ENCODE data around the gene UBL3.

The UBL3 gene

DNA sequence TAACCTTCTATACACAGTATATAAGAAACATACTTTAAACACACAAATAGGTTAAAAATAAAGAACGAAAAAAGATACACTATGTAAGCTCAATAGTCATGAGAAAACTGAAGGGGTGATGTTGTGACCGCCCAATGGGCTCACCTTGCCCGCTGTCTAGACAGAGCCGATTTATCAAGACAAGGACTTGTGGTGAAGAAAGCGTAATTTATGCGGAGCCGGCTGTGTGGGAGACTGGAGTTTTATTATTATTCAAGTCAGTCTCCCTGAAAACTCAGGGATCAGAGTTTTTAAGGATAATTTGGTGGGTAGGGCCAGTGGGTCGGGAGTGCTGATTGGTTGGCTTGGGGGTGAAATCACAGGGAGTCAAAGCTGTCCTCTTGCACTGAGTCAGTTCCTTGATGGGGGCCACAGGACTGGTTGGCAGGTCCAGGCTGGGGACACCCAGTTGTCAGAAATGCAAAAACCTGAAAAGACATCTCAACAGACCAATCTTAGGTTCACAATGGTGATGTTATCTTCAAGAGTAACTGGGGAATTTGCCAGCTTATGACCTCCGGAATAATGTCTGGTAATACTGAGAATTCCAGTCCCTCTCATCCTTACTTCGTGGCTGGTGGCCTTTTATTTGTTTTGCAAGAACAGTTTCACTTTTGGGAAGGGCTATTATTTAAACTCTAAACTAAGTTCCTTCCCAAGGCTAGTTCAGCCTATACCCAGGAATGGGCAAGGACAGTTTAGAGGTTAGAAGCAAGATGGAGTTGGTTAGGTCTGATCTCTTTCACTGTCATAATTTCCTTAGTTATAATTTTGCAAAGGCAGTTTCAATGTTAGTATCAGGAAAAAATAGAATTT, 96.6 kb downstream of the UBL3 start:
- no peak for DNase-seq

- DNase-seq, result no peak
Observed at GRCh38 chr13:29752175-29752574, 98.2 kb downstream of the UBL3 start.

- DNase-seq, result no peak
Observed at GRCh38 chr13:29750183-29750530, 100.3 kb downstream of the UBL3 start.

- no peak for DNase-seq
Observed at GRCh38 chr13:29749401-29750182, 100.8 kb downstream of the UBL3 start.

- no peak for DNase-seq
Observed at GRCh38 chr13:29748097-29748496, 102.3 kb downstream of the UBL3 start.

DNA sequence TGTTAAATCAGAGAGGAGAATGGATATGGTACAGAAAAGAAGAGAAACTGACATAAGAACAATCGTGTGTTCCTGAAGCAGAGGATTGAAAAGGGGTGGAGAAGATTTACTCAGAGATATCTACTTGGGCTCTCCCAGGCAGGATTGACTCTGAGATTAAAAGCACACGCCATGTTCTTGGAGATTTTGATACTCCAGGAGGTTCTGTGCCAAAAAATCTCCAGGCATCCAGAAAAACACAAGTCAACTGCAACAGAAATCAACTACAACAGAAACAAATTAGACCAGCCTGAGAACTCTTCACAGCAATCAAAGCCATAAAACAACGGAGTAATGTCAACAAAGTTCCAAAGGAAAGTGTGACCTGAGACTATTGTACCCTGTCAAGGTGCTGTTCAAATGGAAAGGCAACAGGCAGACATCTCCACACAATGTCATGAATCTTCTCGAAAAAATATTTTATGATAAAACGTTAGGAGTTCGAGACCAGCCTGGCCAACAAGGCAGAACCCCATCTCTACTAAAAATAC, 104.2 kb downstream of the UBL3 start:
- DNase-seq, result no peak

GRCh38 chr13:29745704-29746103, 104.7 kb downstream of the UBL3 start:
- DNase-seq, result no peak

DNA sequence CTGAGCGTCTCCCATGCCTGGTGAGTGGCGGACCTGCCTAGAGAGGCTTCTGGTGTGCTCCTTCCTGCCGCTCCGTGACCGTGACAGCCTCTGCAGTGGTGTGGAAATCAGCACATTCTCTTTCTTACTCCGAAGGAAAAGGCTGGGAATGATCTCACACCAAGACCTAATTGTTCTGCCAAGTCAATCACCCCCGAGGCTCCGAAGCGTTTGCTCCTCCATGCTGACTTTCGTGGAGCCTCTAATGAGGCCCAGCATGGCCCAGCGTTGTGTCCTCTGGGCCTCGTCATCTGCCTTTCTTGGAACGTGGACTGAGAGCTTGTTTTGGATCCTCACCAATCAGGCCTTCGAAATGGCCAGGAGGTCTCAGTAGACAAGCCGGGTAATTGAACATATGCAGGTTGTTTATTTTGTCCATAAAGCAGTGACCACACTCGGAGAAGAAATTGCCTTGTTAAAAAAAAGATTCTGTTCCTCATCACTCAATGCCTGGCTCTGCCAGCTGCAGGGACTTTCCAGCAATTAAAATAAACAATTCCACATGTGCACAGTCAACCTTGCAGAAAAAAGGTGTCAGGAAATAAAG, 107.1 kb downstream of the UBL3 start:
- no peak for DNase-seq

DNA sequence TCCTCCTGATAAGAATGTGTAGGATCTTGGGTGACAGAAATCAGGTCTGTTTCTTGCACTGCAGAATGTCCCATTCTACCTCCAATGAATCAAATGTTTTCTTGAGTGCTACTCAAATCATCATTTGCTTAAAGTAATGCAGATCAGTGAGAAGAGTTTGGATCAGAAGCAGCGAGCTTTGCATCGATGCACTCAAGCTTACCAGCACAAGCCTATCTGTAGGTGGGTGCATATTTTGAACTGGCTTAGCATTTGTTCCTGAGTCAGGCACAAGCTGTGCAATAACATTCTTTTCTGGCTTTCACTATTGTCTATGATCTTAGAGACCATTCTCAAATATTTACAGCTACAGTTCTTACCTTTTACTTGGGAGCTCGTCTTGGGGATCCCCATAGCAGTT, 109.5 kb downstream of the UBL3 start:
- DNase-seq, result no peak

DNA sequence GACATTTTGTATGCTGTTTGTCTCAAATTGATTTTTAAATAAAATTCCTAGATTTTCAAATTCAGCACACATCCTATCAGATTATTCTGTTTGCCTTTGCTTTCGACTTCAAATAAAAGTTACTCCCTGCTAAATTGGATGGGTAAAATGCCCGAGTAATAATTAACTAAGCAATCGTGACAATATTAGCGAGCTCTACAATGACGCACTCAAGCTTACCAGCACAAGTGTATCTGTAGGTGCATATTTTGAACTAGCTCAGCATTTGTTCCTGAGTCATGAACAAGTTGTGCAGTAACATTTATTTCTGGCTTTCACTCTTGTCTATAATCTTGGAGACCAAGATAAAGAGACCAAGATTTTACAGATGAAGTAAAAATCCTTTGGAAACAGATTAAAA, 113.4 kb downstream of the UBL3 start:
- no peak for DNase-seq

DNA sequence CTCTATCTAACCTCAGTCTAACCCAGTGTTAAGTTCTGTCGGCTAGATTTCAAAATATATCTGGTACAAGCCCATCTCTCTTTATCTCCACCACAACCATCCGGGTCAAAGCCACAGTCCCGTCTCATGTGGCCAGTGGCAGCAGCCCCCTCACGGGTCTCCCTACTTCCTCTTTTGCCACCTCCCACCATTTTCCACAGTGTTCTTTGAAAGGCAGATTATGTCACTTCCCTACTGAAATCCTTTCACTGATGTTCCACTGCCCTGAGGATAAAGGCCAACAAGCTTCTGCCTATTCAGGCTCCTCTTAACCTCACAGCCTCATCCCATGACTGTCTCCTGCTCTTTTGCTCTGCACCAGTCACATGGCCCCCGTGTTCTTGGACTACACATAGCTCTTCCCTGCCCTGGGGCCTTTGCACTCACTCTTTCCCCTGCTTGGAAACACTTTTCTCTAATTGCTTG, 117.2 kb downstream of the UBL3 start:
- DNase-seq, result no peak

- DNase-seq, result no peak
Observed at GRCh38 chr13:29730253-29730652, 120.2 kb downstream of the UBL3 start.

DNA sequence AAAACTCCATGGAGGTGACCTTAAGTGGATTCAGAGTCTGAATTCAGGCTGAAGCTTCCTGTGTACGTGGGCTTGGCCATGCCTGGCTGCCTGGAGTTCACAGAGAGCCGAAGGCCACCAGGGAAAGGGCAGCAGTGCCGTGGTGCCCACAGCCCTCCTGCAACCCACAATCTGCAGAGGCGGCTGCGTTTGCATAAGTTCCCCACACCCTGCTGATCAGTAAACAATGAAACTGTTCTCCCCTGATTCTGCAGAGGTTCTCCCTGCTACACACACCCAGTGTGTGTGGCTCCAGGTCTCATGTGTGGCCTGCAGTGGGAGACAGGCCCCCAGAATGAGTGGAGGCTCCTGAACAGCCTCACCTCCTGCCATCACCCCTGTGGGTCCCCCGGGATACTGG, 128.0 kb downstream of the UBL3 start:
- DNase-seq, result no peak

GRCh38 chr13:29721766-29722165, 128.7 kb downstream of the UBL3 start:
- no peak for DNase-seq

- no peak for DNase-seq
Observed at GRCh38 chr13:29718694-29719093, 131.7 kb downstream of the UBL3 start.

- no peak for DNase-seq
Observed at GRCh38 chr13:29716493-29716892, 133.9 kb downstream of the UBL3 start.

Measured in activated CD4-positive, alpha-beta T cell treated with anti-CD3 and anti-CD28 coated beads for 4 hours (primary cell).